AG04450 (cell line): ENCODE measurements around the gene MLLT10. TPM values are rescaled to one million over a fixed set of nuclear protein-coding genes. Genes with fewer than 3 reads are reported as not detected.

Source experiments
- CTCF ChIA-PET: fragments of 300-600, 350-600 bp; formaldehyde crosslinking; extraction: SDS; loops from one replicate; lab custom pipeline; 2022; ENCODE audit warnings: antibody characterized with exemption, inconsistent platforms; lab: Charles Lee
- POLR2A ChIA-PET: fragments of 350-600 bp; formaldehyde crosslinking; extraction: SDS; loops from one replicate; lab custom pipeline; 2021; ENCODE audit warnings: antibody characterized with exemption, inconsistent platforms; lab: Yijun Ruan, JAX
- DNase-seq: peaks from one replicate; pipeline ENCODE4 v3.0.0-alpha.2; 2011; ENCODE audit warnings: low read depth, low spot score
- H3K27ac ChIP-seq: one replicate; pipeline ENCODE4 v1.5.1; 2012; ENCODE audit warnings: low read depth, low read length, control low read depth
- H3K27me3 ChIP-seq: one replicate; pipeline ENCODE4 v1.6.0; 2012; ENCODE audit warnings: low read length; ENCODE audit not compliant: control insufficient read depth, insufficient read depth
- H3K4me3 ChIP-seq: 2 replicates; pipeline ENCODE4 v1.5.1; 2011; ENCODE audit warnings: mild to moderate bottlenecking, low read depth, low read length, control low read depth
- H3K9me3 ChIP-seq: 2 replicates; pipeline ENCODE4 v1.5.1; 2012; ENCODE audit warnings: low read length; ENCODE audit not compliant: control insufficient read depth, insufficient read depth
- polyA plus RNA-seq: library from polyadenylated mRNA; depleted of rRNA; stranded (reverse); fragments of >200 nt; gene quantifications from 2 replicates; pipeline ENCODE4 v1.2.3, GENCODE V29; 2011
- TF ChIP-seq, protein P1 (sequence below): IDR thresholded peaks from 2 replicates; pipeline ENCODE4 v1.5.1; 2011; ENCODE audit warnings: low read depth, low read length, control low read depth, inconsistent platforms

MLLT10 gene
- polyA plus RNA-seq, 1 experiment, result 41.0 TPM

GRCh38 chr10:21668831-21669230, 134.8 kb downstream of the MLLT10 start:
- TF ChIP-seq, protein P1, sequence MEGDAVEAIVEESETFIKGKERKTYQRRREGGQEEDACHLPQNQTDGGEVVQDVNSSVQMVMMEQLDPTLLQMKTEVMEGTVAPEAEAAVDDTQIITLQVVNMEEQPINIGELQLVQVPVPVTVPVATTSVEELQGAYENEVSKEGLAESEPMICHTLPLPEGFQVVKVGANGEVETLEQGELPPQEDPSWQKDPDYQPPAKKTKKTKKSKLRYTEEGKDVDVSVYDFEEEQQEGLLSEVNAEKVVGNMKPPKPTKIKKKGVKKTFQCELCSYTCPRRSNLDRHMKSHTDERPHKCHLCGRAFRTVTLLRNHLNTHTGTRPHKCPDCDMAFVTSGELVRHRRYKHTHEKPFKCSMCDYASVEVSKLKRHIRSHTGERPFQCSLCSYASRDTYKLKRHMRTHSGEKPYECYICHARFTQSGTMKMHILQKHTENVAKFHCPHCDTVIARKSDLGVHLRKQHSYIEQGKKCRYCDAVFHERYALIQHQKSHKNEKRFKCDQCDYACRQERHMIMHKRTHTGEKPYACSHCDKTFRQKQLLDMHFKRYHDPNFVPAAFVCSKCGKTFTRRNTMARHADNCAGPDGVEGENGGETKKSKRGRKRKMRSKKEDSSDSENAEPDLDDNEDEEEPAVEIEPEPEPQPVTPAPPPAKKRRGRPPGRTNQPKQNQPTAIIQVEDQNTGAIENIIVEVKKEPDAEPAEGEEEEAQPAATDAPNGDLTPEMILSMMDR, result no peak
- POLR2A ChIA-PET, result no interaction called here
- H3K27me3 ChIP-seq, result no peaks in the 10 kb centered on the region
- DNase-seq, result no peak
- H3K27ac ChIP-seq, result no peak overlapping the region
- H3K4me3 ChIP-seq, result no peak overlapping the region
- CTCF ChIA-PET, result no interaction called here
- H3K9me3 ChIP-seq, result no peaks in the 10 kb centered on the region

- CTCF ChIA-PET, result no interaction called here
- no peak overlapping the region for H3K27ac ChIP-seq
- no peaks in the 10 kb centered on the region for H3K9me3 ChIP-seq
- DNase-seq, result no peak
- POLR2A ChIA-PET, result no interaction called here
- no peaks in the 10 kb centered on the region for H3K27me3 ChIP-seq
- no peak overlapping the region for H3K4me3 ChIP-seq
- TF ChIP-seq, protein P1, result no peak
These were observed 136.4 kb downstream of the MLLT10 start for GRCh38 chr10:21670391-21670790.

GRCh38 chr10:21673668-21674067, 139.6 kb downstream of the MLLT10 start:
- no peak overlapping the region for H3K4me3 ChIP-seq
- H3K27me3 ChIP-seq, result no peaks in the 10 kb centered on the region
- ChIA-PET CTCF (interaction anchor here (0.6 to 1.6 kb wide), 3 partner anchors 9 to 185 kb away, joined by 3 to 4 read pairs (median 4); no protein-coding TSS in a partner anchor), POLR2A (no interaction called here)
- TF ChIP-seq, protein P1, result no peak
- H3K9me3 ChIP-seq, result no peaks in the 10 kb centered on the region
- H3K27ac ChIP-seq, result no peak overlapping the region
- DNase-seq, result no peak

DNA sequence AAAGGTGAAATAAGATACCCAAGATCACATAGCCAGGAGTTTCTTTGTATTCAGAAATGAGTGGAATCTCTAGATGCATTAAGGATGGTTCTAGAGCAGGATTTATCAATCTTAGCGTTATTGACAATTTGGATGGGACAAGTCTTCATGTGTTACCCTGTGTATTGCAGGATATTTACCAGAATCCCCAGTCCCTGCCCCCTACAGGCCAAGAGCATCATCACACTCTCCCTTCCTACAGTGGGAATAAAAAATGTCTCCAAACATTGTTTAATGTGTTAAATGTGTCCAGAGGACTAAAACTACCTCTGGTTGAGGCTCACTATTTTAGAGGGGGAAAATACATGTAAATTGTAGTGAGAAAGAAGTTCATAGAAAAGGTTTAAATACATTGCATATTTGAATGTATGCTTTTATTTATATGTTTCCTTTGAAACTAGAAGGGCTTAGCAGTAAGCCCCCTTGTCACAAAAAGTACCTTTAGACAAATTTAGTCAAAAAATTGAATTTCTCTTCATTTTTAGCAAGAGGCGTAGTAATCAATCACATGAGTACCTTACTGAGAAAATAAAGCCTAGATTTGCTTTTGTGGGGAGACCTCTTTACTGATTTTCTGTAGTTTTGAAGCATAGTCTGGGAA, 141.2 kb downstream of the MLLT10 start:
- Histone ChIP-seq H3K4me3 (no peak overlapping the region), H3K27me3 (no peaks in the 10 kb centered on the region), H3K9me3 (no peaks in the 10 kb centered on the region), H3K27ac (no peak overlapping the region)
- TF ChIP-seq, protein P1, result peak; percentile 76
- ChIA-PET POLR2A (no interaction called here), CTCF (interaction anchor here (0.6 to 1.0 kb wide), 3 partner anchors 12 to 33 kb away, joined by 3 to 5 read pairs (median 4); no protein-coding TSS in a partner anchor)
- no peak for DNase-seq

GRCh38 chr10:21677551-21677950, 143.5 kb downstream of the MLLT10 start:
- TF ChIP-seq, protein P1, result no peak
- Histone ChIP-seq H3K9me3 (no peaks in the 10 kb centered on the region), H3K27ac (no peak overlapping the region), H3K4me3 (no peak overlapping the region), H3K27me3 (no peaks in the 10 kb centered on the region)
- CTCF ChIA-PET, result interaction anchor here (0.9 kb wide), 1 partner anchor 44 kb away, joined by 3 read pairs; no protein-coding TSS in a partner anchor
- POLR2A ChIA-PET, result no interaction called here
- no peak for DNase-seq
